ENCODE data around the gene CTSV. TPM values are rescaled to one million over a fixed set of nuclear protein-coding genes. Genes with fewer than 3 reads are reported as not detected.
"Not testable (repeated sequence)": the region's sequence is repeated elsewhere in the genome, so short reads cannot be mapped to it uniquely, and the experiment has no call there.

CTSV gene
- total and polyA plus RNA-seq, 2 donors (not counting 1 experiment from before 2014, with no cell fraction given), result not detected

GRCh38 chr9:97072285-97072776 lies 33.4 kb upstream of the CTSV start:
- no peaks in the 10 kb centered on the region for H3K4me1 ChIP-seq (ENCODE audit: control insufficient read depth in 2 of 2, insufficient read depth in 2 of 2, low read length in 2 of 2)
- ChIA-PET CTCF (no interaction called here), POLR2A (no interaction called here)
- Mint-ChIP-seq H3K27ac (no peak overlapping the region), H3K9me3 (ENCODE audit: insufficient read depth) (no peaks in the 10 kb centered on the region), H3K27me3 (peaks cover 51% of the 10 kb centered on the region), H3K4me3 (no peak overlapping the region), H3K4me1 (no peaks in the 10 kb centered on the region)
- ATAC-seq (ENCODE audit: low read depth), result no peak
- no peak overlapping the region for H2AFZ ChIP-seq (ENCODE audit: insufficient read depth, low read depth, low read length, poor library complexity, severe bottlenecking)
- H3K79me2 ChIP-seq (ENCODE audit: control insufficient read depth, insufficient read depth, low read length), result no peaks in the 10 kb centered on the region
- no peak for DNase-seq
- H3K27me3 ChIP-seq (replicated peaks in 1 of 4; ENCODE audit: control extremely low read depth in 1 of 4, control insufficient read depth in 3 of 4, insufficient read depth in 4 of 4, low read length in 3 of 4), result peaks cover 0 to 22% (median 3%) of the 10 kb centered on the region in 4 experiments
- no peaks in the 10 kb centered on the region for H4K20me1 ChIP-seq (ENCODE audit: control insufficient read depth, insufficient read depth, low read length, poor library complexity, severe bottlenecking)
- 81% methylated on average over 5 of the region's 7 CpGs for WGBS (ENCODE audit: insufficient coverage)
- TF ChIP-seq, protein P1, sequence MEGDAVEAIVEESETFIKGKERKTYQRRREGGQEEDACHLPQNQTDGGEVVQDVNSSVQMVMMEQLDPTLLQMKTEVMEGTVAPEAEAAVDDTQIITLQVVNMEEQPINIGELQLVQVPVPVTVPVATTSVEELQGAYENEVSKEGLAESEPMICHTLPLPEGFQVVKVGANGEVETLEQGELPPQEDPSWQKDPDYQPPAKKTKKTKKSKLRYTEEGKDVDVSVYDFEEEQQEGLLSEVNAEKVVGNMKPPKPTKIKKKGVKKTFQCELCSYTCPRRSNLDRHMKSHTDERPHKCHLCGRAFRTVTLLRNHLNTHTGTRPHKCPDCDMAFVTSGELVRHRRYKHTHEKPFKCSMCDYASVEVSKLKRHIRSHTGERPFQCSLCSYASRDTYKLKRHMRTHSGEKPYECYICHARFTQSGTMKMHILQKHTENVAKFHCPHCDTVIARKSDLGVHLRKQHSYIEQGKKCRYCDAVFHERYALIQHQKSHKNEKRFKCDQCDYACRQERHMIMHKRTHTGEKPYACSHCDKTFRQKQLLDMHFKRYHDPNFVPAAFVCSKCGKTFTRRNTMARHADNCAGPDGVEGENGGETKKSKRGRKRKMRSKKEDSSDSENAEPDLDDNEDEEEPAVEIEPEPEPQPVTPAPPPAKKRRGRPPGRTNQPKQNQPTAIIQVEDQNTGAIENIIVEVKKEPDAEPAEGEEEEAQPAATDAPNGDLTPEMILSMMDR (IDR thresholded peaks at IDR 0.05), result no peak
- no peak for TF ChIP-seq EZH2 (IDR thresholded peaks at IDR 0.05; ENCODE audit: borderline replicate concordance, insufficient read depth, low read depth, low read length, poor library complexity, severe bottlenecking)
- no peak overlapping the region for H3K27ac ChIP-seq (ENCODE audit: low read length in 2 of 2)
- intact Hi-C loops (cut with micrococcal nuclease), result no loop called here
- H3K9ac ChIP-seq (ENCODE audit: low read length), result no peak overlapping the region
- no peak overlapping the region for H3K4me3 ChIP-seq (ENCODE audit: control extremely low read depth in 1 of 5, extremely low read depth in 1 of 5, insufficient read depth in 1 of 5, low read depth in 2 of 5, low read length in 4 of 5)
- H3K4me2 ChIP-seq (replicated peaks; ENCODE audit: low read depth, low read length, poor library complexity, severe bottlenecking), result no peak overlapping the region
- peaks cover 0 to 3% (median 0%) of the 10 kb centered on the region in 3 donors for H3K9me3 ChIP-seq (ENCODE audit: control extremely low read depth in 1 of 3, control insufficient read depth in 2 of 3, insufficient read depth in 1 of 3, low read length in 2 of 3)
- no peaks in the 10 kb centered on the region for H3K36me3 ChIP-seq (replicated peaks in 1 of 2; ENCODE audit: control extremely low read depth in 1 of 2, control insufficient read depth in 1 of 2, extremely low read depth in 1 of 2, insufficient read depth in 2 of 2, low read length in 1 of 2)

GRCh38 chr9:97070325-97070724 lies 31.4 kb upstream of the CTSV start:
- POLR2A ChIA-PET; H3K79me2 ChIP-seq (ENCODE audit: control insufficient read depth, insufficient read depth, low read length); DNase-seq; H3K27me3 ChIP-seq (replicated peaks in 1 of 4; ENCODE audit: control extremely low read depth in 1 of 4, control insufficient read depth in 3 of 4, insufficient read depth in 4 of 4, low read length in 3 of 4); H3K4me1 Mint-ChIP-seq; H3K9ac ChIP-seq (ENCODE audit: low read length); intact Hi-C loops (cut with micrococcal nuclease); ATAC-seq (ENCODE audit: low read depth); H4K20me1 ChIP-seq (ENCODE audit: control insufficient read depth, insufficient read depth, low read length, poor library complexity, severe bottlenecking); H3K4me2 ChIP-seq (replicated peaks; ENCODE audit: low read depth, low read length, poor library complexity, severe bottlenecking); H3K36me3 ChIP-seq (replicated peaks in 1 of 2; ENCODE audit: control extremely low read depth in 1 of 2, control insufficient read depth in 1 of 2, extremely low read depth in 1 of 2, insufficient read depth in 2 of 2, low read length in 1 of 2); H3K27ac Mint-ChIP-seq; H3K9me3 ChIP-seq (ENCODE audit: control extremely low read depth in 1 of 3, control insufficient read depth in 2 of 3, insufficient read depth in 1 of 3, low read length in 2 of 3); H3K9me3 Mint-ChIP-seq (ENCODE audit: insufficient read depth); H3K27ac ChIP-seq (ENCODE audit: low read length in 2 of 2); H3K4me3 Mint-ChIP-seq; CTCF ChIA-PET; H3K4me1 ChIP-seq (ENCODE audit: control insufficient read depth in 2 of 2, insufficient read depth in 2 of 2, low read length in 2 of 2); H3K4me3 ChIP-seq (ENCODE audit: control extremely low read depth in 1 of 5, extremely low read depth in 1 of 5, insufficient read depth in 1 of 5, low read depth in 2 of 5, low read length in 4 of 5); H2AFZ ChIP-seq (ENCODE audit: insufficient read depth, low read depth, low read length, poor library complexity, severe bottlenecking): not testable (repeated sequence)
- peaks cover 49% of the 10 kb centered on the region for H3K27me3 Mint-ChIP-seq
- no CpG with 5 or more reads among the region's 4 CpGs for WGBS (ENCODE audit: insufficient coverage)
